GM20000 (cell line): Measurements from ENCODE around the gene PRKCB.

Experiments used
- DNase-seq: peaks from one replicate; pipeline ENCODE4 v3.0.0; 2012; ENCODE audit warnings: low spot score
- CTCF ChIP-seq: IDR thresholded peaks from 2 replicates; pipeline ENCODE4 v1.5.1; 2012; ENCODE audit warnings: mild to moderate bottlenecking, control low read depth; ENCODE audit errors: extremely low read depth, missing control alignments

PRKCB gene

DNA sequence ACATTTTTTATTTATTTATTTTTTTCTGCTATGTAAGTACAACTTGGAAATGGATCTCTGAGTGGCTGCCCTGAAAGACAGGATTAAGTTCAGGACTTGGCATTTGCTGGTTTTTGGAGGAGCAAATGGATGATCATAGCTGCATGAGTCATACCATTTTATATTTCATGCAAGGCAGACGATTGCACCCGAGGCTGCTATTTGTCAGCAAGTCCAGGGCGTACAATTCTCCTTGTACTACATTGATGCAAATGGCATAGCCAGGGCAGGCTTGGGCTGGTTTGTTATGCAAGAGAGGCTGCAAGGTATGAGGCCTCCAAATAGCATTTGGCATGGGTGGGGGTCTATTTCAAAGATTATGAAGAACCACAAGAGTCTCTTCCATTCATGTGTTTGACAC lies 339.2 kb downstream of the PRKCB start:
- DNase-seq, result no peak
- TF ChIP-seq CTCF, result no peak

- no peak for DNase-seq
- TF ChIP-seq CTCF, result no peak
These were observed 342.7 kb downstream of the PRKCB start for GRCh38 chr16:24178496-24178895.

GRCh38 chr16:24180451-24180850 lies 344.7 kb downstream of the PRKCB start:
- DNase-seq, result no peak
- no peak for TF ChIP-seq CTCF

DNA sequence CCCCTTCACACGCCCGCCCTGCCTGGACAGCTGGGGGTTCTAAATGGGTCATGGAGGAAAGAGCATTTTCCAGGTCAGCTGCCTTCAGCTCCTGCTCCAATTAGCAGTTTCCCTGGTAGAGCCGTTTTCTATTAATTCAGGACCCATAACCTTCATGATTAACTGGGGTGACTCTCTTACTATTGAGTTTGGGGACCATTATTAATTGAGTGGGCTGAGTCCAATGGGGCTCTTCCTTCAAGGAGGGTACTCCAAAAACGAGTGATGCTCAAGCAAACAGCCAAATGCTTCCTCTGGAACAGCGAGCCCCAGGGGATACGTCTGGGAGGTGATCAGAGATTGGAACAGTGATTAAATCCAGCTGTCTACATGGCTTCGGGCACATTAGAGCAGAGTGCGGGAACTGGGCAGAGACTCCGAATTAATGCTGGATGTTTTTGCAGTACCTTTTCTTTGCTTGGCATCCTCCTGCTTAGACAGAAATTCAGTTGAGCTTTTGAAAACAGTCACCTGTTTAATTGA lies 352.3 kb downstream of the PRKCB start:
- no peak for TF ChIP-seq CTCF
- DNase-seq, result no peak

GRCh38 chr16:24188751-24189318 lies 353.1 kb downstream of the PRKCB start:
- no peak for DNase-seq
- no peak for TF ChIP-seq CTCF

GRCh38 chr16:24189941-24190340 lies 354.2 kb downstream of the PRKCB start:
- no peak for DNase-seq
- no peak for TF ChIP-seq CTCF

GRCh38 chr16:24191876-24192402 lies 356.2 kb downstream of the PRKCB start:
- no peak for TF ChIP-seq CTCF
- DNase-seq, result no peak
